GM10266 (cell line): ENCODE results near the gene FAM98A.

Source experiments
- DNase-seq: peaks from one replicate; pipeline ENCODE4 v3.0.0; 2012; ENCODE audit errors: extremely low spot score
- TF ChIP-seq, protein P1 (sequence below): IDR thresholded peaks from 2 replicates; pipeline ENCODE4 v1.5.1; 2012; ENCODE audit warnings: mild to moderate bottlenecking, low read depth; ENCODE audit not compliant: control insufficient read depth, insufficient read depth; ENCODE audit errors: missing control alignments

The FAM98A gene

DNA sequence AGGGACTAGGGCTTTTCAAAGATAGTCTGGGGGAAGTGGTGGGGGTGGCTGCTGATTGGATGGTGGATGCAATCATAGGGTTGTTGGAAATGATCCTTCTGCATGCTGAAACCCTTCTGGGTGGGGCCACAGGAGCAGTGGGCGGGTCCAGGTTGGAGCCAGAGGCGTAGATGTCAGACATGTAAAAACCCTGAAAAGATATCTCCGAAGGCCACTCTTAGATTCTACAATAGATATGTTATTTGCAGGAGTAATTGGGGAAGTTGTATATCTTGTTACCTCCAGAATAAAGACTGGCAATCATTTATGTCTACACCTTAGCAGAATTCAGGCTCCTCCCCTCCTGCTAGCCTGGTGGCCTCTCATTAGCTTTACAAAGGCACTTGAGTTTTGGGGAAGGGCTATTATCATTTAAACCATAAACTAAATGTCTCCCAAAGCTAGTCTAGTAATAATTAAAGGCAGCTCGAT is 8.2 kb upstream of the FAM98A start:
- TF ChIP-seq, protein P1, sequence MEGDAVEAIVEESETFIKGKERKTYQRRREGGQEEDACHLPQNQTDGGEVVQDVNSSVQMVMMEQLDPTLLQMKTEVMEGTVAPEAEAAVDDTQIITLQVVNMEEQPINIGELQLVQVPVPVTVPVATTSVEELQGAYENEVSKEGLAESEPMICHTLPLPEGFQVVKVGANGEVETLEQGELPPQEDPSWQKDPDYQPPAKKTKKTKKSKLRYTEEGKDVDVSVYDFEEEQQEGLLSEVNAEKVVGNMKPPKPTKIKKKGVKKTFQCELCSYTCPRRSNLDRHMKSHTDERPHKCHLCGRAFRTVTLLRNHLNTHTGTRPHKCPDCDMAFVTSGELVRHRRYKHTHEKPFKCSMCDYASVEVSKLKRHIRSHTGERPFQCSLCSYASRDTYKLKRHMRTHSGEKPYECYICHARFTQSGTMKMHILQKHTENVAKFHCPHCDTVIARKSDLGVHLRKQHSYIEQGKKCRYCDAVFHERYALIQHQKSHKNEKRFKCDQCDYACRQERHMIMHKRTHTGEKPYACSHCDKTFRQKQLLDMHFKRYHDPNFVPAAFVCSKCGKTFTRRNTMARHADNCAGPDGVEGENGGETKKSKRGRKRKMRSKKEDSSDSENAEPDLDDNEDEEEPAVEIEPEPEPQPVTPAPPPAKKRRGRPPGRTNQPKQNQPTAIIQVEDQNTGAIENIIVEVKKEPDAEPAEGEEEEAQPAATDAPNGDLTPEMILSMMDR: no peak
- no peak for DNase-seq

GRCh38 chr2:33606622-33607021 is 7.5 kb upstream of the FAM98A start:
- no peak for DNase-seq
- TF ChIP-seq, protein P1: no peak

- no peak for DNase-seq
- TF ChIP-seq, protein P1: no peak
Measured at GRCh38 chr2:33606100-33606499, 7.0 kb upstream of the FAM98A start.

- no peak for DNase-seq
- TF ChIP-seq, protein P1: no peak
Measured at GRCh38 chr2:33605056-33605455, 6.0 kb upstream of the FAM98A start.

GRCh38 chr2:33603416-33603815 is 4.3 kb upstream of the FAM98A start:
- no peak for DNase-seq
- TF ChIP-seq, protein P1: no peak

GRCh38 chr2:33602201-33602830 is 3.2 kb upstream of the FAM98A start:
- TF ChIP-seq, protein P1: no peak
- no peak for DNase-seq

GRCh38 chr2:33599943-33600192 is 769 bp upstream of the FAM98A start:
- DNase-seq: no peak
- TF ChIP-seq, protein P1: no peak
